Measurements from ENCODE around the gene LIG1.
A peak's percentile ranks its signal among the peaks of the same experiment; 100 is the strongest.

The LIG1 gene

GRCh38 chr19:48122421-48122820 is 47.7 kb downstream of the LIG1 start:
- no peak for TF ChIP-seq GATA1 (IDR thresholded peaks at IDR 0.05; ENCODE audit: low read depth, low read length)
- TF ChIP-seq POLR2A (IDR thresholded peaks at IDR 0.05; ENCODE audit: low read length) = no peak
- DNase-seq = no peak

GRCh38 chr19:48121909-48122371 is 48.2 kb downstream of the LIG1 start:
- no peak for DNase-seq
- TF ChIP-seq GATA1 (IDR thresholded peaks at IDR 0.05; ENCODE audit: low read depth, low read length) (no peak), POLR2A (IDR thresholded peaks at IDR 0.05; ENCODE audit: low read length) (no peak)

GRCh38 chr19:48121066-48121465 is 49.1 kb downstream of the LIG1 start:
- TF ChIP-seq POLR2A (IDR thresholded peaks at IDR 0.05; ENCODE audit: low read length) = no peak
- no peak for DNase-seq

- DNase-seq = no peak
- TF ChIP-seq GATA1 (IDR thresholded peaks at IDR 0.05; ENCODE audit: low read depth, low read length) (no peak), POLR2A (IDR thresholded peaks at IDR 0.05; ENCODE audit: low read length) (no peak)
Measured at GRCh38 chr19:48120505-48120904, 49.6 kb downstream of the LIG1 start.

- no peak for TF ChIP-seq GATA1 (IDR thresholded peaks at IDR 0.05; ENCODE audit: low read depth, low read length)
- TF ChIP-seq POLR2A (IDR thresholded peaks at IDR 0.05; ENCODE audit: low read length) = no peak
- no peak for DNase-seq
Measured at GRCh38 chr19:48118131-48118517, 52.0 kb downstream of the LIG1 start.

GRCh38 chr19:48117515-48118130 is 52.5 kb downstream of the LIG1 start:
- TF ChIP-seq POLR2A (IDR thresholded peaks at IDR 0.05; ENCODE audit: low read length) = no peak
- no peak for TF ChIP-seq GATA1 (IDR thresholded peaks at IDR 0.05; ENCODE audit: low read depth, low read length)
- no peak for DNase-seq

DNA sequence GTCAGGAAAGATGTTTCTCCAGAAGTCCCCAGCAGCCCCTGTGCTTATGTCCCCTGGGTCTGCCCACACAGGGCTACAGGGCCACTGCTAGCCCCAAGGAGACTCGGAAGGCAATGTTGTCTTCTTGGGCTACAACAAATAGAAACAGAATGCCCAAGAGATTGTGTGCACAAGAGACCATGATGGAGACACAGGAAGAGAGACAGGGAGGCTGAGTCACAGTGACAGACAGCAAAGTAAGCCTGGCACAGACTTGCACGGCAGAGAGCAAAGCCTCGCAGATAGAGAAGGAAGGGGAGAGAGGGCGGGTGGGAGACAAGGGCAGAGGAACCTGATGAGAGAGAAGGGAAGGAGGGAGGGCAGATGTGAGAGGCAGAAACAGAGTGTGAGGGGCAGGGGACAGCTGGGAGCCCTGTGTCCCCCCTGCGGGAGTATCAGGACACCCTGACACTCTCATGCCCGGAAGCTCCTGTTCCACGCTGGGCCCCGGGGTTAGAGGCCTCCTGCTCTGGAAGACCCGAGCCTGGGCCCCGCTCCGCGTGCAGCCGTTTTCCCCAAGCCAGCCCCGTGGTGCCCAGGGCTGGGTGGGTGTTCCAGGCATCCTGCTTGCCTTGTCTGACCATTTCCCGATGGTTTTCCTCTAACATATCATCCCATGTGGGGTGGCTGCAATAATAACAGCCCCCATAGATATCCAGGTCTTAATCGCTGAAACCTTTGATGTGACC is 56.8 kb downstream of the LIG1 start:
- DNase-seq = no peak
- TF ChIP-seq POLR2A (IDR thresholded peaks at IDR 0.05; ENCODE audit: low read length) (no peak), GATA1 (IDR thresholded peaks at IDR 0.05; ENCODE audit: low read depth, low read length) (no peak)

DNA sequence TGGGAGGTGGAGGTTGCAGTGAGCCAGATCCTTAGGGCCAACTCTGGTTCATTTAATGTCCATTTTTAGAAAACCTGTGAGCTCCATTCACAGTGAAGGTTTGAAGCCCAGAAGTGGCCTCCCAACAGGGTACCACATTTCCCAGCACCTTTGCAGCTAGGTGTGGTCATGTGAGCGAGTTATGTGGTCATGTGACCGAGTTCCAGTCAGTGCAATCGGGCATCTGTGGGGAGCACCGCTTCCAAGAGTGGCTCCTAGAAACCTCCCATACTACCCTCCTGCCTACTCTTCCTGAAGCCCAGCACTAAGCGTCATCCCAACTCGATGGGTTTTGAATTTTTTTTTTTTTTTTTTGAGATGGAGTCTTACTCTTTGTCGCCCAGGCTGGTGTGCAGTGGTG is 58.9 kb downstream of the LIG1 start:
- TF ChIP-seq POLR2A (IDR thresholded peaks at IDR 0.05; ENCODE audit: low read length) (no peak), GATA1 (IDR thresholded peaks at IDR 0.05; ENCODE audit: low read depth, low read length) (no peak)
- DNase-seq = no peak

GRCh38 chr19:48110350-48110966 is 59.7 kb downstream of the LIG1 start, which contains the start of gene PLA2G4C:
Gene PLA2G4C (minus strand): TSS chr19:48110817. CDS start chr19:48106529, 4,288 bp downstream.
- peak; percentile 85 to 90 for DNase-seq
- TF ChIP-seq GATA1 (IDR thresholded peaks at IDR 0.05; ENCODE audit: low read depth, low read length) (no peak), POLR2A (IDR thresholded peaks at IDR 0.05; ENCODE audit: low read length) (peak; percentile 41)

DNA sequence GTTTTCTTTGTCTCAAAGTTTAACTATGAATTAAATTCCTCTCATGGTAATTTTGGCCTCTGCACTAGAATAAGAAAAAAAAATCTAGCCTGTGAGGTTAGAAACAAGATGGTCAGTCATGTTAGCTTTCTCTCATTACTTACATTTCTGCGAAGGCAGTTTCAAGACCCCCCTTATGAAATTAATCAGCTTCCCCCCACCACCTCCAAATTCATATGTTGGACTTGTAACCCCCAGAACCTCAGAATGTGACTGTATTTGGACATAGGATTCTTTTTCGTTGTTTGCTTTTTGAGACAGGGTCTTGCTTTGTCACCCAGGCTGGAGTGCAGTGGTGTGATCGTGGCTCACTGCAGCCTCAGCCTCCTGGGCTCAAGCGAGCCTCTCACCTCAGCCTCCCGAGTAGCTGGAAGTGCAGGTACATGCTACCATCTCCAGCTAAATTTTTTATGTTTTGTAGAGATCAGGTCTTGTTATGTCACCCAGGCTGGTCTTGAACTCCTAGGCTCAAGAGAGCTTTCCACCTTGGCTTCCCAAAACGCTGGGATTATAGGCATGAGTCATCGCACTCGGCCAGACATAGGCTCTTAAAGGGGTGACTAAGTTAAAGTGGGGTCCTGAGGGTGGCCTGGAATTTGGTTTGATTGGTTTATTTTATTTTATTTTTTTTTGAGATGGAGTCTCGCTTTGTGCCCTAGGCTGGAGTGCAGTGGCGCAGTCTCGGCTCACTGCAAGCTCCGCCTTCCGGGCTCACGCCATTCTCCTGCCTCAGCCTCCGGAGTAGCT is 61.0 kb downstream of the LIG1 start:
- TF ChIP-seq GATA1 (IDR thresholded peaks at IDR 0.05; ENCODE audit: low read depth, low read length) (no peak), POLR2A (IDR thresholded peaks at IDR 0.05; ENCODE audit: low read length) (no peak)
- no peak for DNase-seq

DNA sequence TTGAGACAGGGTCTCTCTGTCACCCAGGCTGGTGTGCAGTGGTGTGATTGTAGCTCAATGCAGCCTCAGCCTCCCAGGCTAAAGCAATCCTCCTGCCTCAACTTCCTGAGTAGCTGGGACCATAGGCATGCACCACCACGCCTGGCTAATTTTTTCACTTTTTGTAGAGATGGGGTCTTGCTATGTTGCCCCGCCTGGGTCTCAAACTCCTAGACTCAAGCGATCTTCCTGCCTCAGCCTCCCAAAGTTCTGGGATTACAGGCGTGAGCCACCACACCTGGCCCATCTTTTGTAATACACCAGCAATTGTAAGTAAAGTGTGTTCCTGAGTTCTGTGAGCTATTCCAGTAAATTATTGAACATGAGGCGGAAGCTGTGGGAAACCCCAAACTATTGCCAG is 66.2 kb downstream of the LIG1 start:
- TF ChIP-seq POLR2A (IDR thresholded peaks at IDR 0.05; ENCODE audit: low read length) = no peak
- no peak for TF ChIP-seq GATA1 (IDR thresholded peaks at IDR 0.05; ENCODE audit: low read depth, low read length)
- DNase-seq = no peak

- no peak for TF ChIP-seq GATA1 (IDR thresholded peaks at IDR 0.05; ENCODE audit: low read depth, low read length)
- peak; percentile 66 to 71 for DNase-seq
Measured at GRCh38 chr19:48102870-48103751, 67.0 kb downstream of the LIG1 start.

- TF ChIP-seq POLR2A (IDR thresholded peaks at IDR 0.05; ENCODE audit: low read length) = no peak
- DNase-seq = no peak
Measured at GRCh38 chr19:48095612-48096175, 74.5 kb downstream of the LIG1 start.

Data from erythroblast (primary cell).